Measurements from ENCODE around the gene B3GALT2. TPM values are rescaled to one million over a fixed set of nuclear protein-coding genes. Genes with fewer than 3 reads are reported as not detected.

B3GALT2 gene
- total RNA-seq, 1 experiment from 2014 or later, result not detected

DNA sequence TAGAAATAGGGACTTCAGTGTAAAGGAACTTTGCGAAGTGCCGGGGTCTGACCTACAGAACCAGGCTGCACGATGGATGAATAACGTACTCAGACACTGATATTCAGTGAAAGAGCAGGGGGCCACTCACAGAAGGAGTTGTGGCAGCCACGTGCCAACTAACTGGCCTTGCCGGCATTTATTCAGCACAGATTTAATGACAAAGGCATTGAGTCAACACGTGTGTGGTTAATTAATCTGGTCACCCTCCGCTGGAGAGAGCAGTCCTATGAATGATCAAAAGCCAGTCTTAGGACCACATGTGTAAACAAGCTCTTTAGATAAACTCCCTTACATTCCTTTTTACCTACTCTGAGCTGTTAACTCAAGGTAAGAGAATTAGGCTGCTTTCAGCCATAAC lies 6.2 kb upstream of the B3GALT2 start (continued):
- TF ChIP-seq, protein P1, sequence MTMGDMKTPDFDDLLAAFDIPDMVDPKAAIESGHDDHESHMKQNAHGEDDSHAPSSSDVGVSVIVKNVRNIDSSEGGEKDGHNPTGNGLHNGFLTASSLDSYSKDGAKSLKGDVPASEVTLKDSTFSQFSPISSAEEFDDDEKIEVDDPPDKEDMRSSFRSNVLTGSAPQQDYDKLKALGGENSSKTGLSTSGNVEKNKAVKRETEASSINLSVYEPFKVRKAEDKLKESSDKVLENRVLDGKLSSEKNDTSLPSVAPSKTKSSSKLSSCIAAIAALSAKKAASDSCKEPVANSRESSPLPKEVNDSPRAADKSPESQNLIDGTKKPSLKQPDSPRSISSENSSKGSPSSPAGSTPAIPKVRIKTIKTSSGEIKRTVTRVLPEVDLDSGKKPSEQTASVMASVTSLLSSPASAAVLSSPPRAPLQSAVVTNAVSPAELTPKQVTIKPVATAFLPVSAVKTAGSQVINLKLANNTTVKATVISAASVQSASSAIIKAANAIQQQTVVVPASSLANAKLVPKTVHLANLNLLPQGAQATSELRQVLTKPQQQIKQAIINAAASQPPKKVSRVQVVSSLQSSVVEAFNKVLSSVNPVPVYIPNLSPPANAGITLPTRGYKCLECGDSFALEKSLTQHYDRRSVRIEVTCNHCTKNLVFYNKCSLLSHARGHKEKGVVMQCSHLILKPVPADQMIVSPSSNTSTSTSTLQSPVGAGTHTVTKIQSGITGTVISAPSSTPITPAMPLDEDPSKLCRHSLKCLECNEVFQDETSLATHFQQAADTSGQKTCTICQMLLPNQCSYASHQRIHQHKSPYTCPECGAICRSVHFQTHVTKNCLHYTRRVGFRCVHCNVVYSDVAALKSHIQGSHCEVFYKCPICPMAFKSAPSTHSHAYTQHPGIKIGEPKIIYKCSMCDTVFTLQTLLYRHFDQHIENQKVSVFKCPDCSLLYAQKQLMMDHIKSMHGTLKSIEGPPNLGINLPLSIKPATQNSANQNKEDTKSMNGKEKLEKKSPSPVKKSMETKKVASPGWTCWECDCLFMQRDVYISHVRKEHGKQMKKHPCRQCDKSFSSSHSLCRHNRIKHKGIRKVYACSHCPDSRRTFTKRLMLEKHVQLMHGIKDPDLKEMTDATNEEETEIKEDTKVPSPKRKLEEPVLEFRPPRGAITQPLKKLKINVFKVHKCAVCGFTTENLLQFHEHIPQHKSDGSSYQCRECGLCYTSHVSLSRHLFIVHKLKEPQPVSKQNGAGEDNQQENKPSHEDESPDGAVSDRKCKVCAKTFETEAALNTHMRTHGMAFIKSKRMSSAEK (CRISPR knock-in tag; IDR thresholded peaks at IDR 0.05; ENCODE audit: borderline replicate concordance), result no peak
- TF ChIP-seq, protein P2, sequence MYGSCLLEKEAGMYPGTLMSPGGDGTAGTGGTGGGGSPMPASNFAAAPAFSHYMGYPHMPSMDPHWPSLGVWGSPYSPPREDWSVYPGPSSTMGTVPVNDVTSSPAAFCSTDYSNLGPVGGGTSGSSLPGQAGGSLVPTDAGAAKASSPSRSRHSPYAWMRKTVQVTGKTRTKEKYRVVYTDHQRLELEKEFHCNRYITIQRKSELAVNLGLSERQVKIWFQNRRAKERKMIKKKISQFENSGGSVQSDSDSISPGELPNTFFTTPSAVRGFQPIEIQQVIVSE (CRISPR knock-in tag; IDR thresholded peaks at IDR 0.05; ENCODE audit: borderline replicate concordance), result no peak
- no peak for TF ChIP-seq ZNF416 (CRISPR knock-in tag; IDR thresholded peaks at IDR 0.05)
- no peak for TF ChIP-seq ZBTB21 (CRISPR knock-in tag; IDR thresholded peaks at IDR 0.05; ENCODE audit: borderline replicate concordance)
- TF ChIP-seq GTF2I (CRISPR knock-in tag; conservative IDR thresholded peaks at IDR 0.05), result no peak
- no peak for TF ChIP-seq GRHL2 (CRISPR knock-in tag; IDR thresholded peaks at IDR 0.05; ENCODE audit: insufficient replicate concordance, severe bottlenecking)
- no peak for TF ChIP-seq IRF2 (CRISPR knock-in tag; IDR thresholded peaks at IDR 0.05; ENCODE audit: borderline replicate concordance, low read depth)
- TF ChIP-seq FOXP1 (CRISPR knock-in tag; IDR thresholded peaks at IDR 0.05; ENCODE audit: borderline replicate concordance), result no peak
- TF ChIP-seq PRRX2 (CRISPR knock-in tag; IDR thresholded peaks at IDR 0.05), result no peak
- TF ChIP-seq, protein P3, sequence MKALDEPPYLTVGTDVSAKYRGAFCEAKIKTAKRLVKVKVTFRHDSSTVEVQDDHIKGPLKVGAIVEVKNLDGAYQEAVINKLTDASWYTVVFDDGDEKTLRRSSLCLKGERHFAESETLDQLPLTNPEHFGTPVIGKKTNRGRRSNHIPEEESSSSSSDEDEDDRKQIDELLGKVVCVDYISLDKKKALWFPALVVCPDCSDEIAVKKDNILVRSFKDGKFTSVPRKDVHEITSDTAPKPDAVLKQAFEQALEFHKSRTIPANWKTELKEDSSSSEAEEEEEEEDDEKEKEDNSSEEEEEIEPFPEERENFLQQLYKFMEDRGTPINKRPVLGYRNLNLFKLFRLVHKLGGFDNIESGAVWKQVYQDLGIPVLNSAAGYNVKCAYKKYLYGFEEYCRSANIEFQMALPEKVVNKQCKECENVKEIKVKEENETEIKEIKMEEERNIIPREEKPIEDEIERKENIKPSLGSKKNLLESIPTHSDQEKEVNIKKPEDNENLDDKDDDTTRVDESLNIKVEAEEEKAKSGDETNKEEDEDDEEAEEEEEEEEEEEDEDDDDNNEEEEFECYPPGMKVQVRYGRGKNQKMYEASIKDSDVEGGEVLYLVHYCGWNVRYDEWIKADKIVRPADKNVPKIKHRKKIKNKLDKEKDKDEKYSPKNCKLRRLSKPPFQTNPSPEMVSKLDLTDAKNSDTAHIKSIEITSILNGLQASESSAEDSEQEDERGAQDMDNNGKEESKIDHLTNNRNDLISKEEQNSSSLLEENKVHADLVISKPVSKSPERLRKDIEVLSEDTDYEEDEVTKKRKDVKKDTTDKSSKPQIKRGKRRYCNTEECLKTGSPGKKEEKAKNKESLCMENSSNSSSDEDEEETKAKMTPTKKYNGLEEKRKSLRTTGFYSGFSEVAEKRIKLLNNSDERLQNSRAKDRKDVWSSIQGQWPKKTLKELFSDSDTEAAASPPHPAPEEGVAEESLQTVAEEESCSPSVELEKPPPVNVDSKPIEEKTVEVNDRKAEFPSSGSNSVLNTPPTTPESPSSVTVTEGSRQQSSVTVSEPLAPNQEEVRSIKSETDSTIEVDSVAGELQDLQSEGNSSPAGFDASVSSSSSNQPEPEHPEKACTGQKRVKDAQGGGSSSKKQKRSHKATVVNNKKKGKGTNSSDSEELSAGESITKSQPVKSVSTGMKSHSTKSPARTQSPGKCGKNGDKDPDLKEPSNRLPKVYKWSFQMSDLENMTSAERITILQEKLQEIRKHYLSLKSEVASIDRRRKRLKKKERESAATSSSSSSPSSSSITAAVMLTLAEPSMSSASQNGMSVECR (CRISPR knock-in tag; IDR thresholded peaks at IDR 0.05; ENCODE audit: borderline replicate concordance), result no peak
- TF ChIP-seq, protein P4, sequence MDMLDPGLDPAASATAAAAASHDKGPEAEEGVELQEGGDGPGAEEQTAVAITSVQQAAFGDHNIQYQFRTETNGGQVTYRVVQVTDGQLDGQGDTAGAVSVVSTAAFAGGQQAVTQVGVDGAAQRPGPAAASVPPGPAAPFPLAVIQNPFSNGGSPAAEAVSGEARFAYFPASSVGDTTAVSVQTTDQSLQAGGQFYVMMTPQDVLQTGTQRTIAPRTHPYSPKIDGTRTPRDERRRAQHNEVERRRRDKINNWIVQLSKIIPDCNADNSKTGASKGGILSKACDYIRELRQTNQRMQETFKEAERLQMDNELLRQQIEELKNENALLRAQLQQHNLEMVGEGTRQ (CRISPR knock-in tag; IDR thresholded peaks at IDR 0.05), result no peak
- no peak for TF ChIP-seq SMAD4 (CRISPR knock-in tag; IDR thresholded peaks at IDR 0.05)

DNA sequence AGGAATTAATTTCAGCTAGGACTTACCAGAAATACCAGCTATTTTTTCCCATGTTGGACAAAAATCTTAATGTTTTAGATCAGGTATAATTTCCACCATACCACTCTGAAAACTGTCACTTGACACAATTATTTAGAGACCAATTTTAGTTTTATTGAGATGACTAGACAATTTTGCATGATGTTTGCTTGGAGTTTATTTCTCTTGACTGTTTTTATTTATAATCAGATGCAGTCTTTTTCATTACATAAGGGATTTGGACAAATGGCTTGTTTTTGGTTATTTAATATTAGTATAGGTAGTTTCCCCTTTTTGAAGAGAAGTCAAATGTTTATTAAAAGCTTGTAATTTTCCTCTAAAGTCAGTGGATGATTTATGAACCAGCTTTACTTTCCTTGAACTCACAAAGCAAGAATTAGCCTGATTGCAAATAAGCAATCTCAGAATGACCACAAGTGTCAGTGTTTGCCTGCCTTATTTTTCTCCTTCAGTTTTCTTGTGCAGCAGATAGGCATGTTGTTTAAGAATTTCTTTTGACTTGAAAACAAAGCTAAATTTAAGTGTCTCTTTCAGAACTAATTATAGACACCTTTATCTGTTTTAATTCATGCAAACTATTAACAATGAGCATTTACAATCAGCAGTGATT lies 3.8 kb upstream of the B3GALT2 start:
- no peak for DNase-seq (ENCODE audit: low spot score)
- Mint-ChIP-seq H3K36me3 (peaks cover 27% of the 10 kb centered on the region), H3K4me1 (peaks cover 14% of the 10 kb centered on the region), H3K4me3 (no peak overlapping the region), H3K27ac (peak overlapping the region; percentile 46), H3K27me3 (ENCODE audit: low read depth) (no peaks in the 10 kb centered on the region), H3K9me3 (peaks cover 24% of the 10 kb centered on the region)
- no peak for ATAC-seq
- CTCF ChIA-PET, result interaction anchor here (0.7 to 1.2 kb wide), 4 partner anchors 9 to 148 kb away, joined by 3 to 5 read pairs (median 4); no protein-coding TSS in a partner anchor
- POLR2A ChIA-PET, result no interaction called here
- no peak for TF ChIP-seq NFE2L1 (CRISPR knock-in tag; IDR thresholded peaks at IDR 0.05)
- TF ChIP-seq HMGA2 (CRISPR knock-in tag; IDR thresholded peaks at IDR 0.05), result no peak
- no peak for TF ChIP-seq TP53 (CRISPR knock-in tag; IDR thresholded peaks at IDR 0.05)
- no peak for TF ChIP-seq ZNF416 (CRISPR knock-in tag; IDR thresholded peaks at IDR 0.05)
- no peak for TF ChIP-seq ZBTB21 (CRISPR knock-in tag; IDR thresholded peaks at IDR 0.05; ENCODE audit: borderline replicate concordance)
- TF ChIP-seq, protein P5, sequence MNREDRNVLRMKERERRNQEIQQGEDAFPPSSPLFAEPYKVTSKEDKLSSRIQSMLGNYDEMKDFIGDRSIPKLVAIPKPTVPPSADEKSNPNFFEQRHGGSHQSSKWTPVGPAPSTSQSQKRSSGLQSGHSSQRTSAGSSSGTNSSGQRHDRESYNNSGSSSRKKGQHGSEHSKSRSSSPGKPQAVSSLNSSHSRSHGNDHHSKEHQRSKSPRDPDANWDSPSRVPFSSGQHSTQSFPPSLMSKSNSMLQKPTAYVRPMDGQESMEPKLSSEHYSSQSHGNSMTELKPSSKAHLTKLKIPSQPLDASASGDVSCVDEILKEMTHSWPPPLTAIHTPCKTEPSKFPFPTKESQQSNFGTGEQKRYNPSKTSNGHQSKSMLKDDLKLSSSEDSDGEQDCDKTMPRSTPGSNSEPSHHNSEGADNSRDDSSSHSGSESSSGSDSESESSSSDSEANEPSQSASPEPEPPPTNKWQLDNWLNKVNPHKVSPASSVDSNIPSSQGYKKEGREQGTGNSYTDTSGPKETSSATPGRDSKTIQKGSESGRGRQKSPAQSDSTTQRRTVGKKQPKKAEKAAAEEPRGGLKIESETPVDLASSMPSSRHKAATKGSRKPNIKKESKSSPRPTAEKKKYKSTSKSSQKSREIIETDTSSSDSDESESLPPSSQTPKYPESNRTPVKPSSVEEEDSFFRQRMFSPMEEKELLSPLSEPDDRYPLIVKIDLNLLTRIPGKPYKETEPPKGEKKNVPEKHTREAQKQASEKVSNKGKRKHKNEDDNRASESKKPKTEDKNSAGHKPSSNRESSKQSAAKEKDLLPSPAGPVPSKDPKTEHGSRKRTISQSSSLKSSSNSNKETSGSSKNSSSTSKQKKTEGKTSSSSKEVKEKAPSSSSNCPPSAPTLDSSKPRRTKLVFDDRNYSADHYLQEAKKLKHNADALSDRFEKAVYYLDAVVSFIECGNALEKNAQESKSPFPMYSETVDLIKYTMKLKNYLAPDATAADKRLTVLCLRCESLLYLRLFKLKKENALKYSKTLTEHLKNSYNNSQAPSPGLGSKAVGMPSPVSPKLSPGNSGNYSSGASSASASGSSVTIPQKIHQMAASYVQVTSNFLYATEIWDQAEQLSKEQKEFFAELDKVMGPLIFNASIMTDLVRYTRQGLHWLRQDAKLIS (CRISPR knock-in tag; IDR thresholded peaks at IDR 0.05; ENCODE audit: borderline replicate concordance), result no peak
- no peak for TF ChIP-seq SP1 (CRISPR knock-in tag; conservative IDR thresholded peaks at IDR 0.05)
- TF ChIP-seq RELA (CRISPR knock-in tag; IDR thresholded peaks at IDR 0.05; ENCODE audit: borderline replicate concordance), result no peak
